Kidney epithelial cell (primary cell): ENCODE results near the gene HOXD4. TPM values are rescaled to one million over a fixed set of nuclear protein-coding genes. Genes with fewer than 3 reads are reported as not detected.

Source experiments
- DNase-seq: peaks from one replicate; pipeline ENCODE4 v3.0.0-alpha.2; 2010; ENCODE audit warnings: low read depth
- H3K27me3 ChIP-seq: 2 replicates; pipeline ENCODE4 v1.6.0; 2011; ENCODE audit warnings: low read length; ENCODE audit not compliant: control insufficient read depth, insufficient read depth
- H3K36me3 ChIP-seq: 2 replicates; pipeline ENCODE4 v1.5.1; 2011; ENCODE audit warnings: low read length; ENCODE audit not compliant: control insufficient read depth, insufficient read depth
- H3K4me3 ChIP-seq: 2 replicates; pipeline ENCODE4 v1.5.1; 2011; ENCODE audit warnings: low read depth, mild to moderate bottlenecking, control low read depth, low read length
- CTCF ChIP-seq: IDR thresholded peaks from 2 replicates; pipeline ENCODE4 v1.5.1; 2011; ENCODE audit warnings: mild to moderate bottlenecking, moderate library complexity, low read length, control low read depth, inconsistent platforms; ENCODE audit not compliant: insufficient read depth, poor library complexity, severe bottlenecking
- total RNA-seq: library from RNA; depleted of rRNA; stranded (reverse); fragments of >200 nt; gene quantifications from 2 replicates; pipeline ENCODE4 v1.2.3, GENCODE V29; 2015

The HOXD4 gene
- total RNA-seq, 1 donor from 2014 or later = 5.4 TPM

- peaks cover 5% of the 10 kb centered on the region for H3K27me3 ChIP-seq
- DNase-seq = no peak
- H3K36me3 ChIP-seq = no peaks in the 10 kb centered on the region
- peak overlapping the region; percentile 63 for H3K4me3 ChIP-seq
- TF ChIP-seq CTCF = no peak
Observed at GRCh38 chr2:176109192-176109901, 42.0 kb upstream of the HOXD4 start.

DNA sequence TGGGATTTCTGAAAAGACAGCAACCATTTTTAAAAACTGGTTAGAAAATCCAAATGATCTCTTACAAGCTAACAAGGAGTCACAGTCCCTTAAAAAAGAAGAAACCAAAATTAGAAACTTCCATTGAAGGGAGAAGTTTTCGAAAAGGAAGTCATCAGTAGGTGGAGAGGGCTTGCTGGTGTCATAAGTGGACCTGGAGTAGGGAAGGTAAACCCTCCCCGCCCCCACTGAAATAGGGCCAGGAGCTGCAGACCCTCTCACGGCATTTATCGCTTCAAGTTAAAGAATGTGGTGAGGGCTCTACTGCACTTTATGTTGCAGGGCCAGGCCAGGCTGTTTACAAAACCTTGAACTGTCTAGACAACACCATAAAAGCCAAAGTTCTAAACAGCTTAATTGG is 41.4 kb upstream of the HOXD4 start:
- Histone ChIP-seq H3K36me3 (no peaks in the 10 kb centered on the region), H3K27me3 (peaks cover 3% of the 10 kb centered on the region), H3K4me3 (peak overlapping the region; percentile 63)
- no peak for TF ChIP-seq CTCF
- DNase-seq = no peak

- Histone ChIP-seq H3K4me3 (peak overlapping the region; percentile 63), H3K27me3 (peaks cover 3% of the 10 kb centered on the region), H3K36me3 (no peaks in the 10 kb centered on the region)
- no peak for TF ChIP-seq CTCF
- DNase-seq = no peak
Observed at GRCh38 chr2:176110415-176111308, 40.7 kb upstream of the HOXD4 start.

DNA sequence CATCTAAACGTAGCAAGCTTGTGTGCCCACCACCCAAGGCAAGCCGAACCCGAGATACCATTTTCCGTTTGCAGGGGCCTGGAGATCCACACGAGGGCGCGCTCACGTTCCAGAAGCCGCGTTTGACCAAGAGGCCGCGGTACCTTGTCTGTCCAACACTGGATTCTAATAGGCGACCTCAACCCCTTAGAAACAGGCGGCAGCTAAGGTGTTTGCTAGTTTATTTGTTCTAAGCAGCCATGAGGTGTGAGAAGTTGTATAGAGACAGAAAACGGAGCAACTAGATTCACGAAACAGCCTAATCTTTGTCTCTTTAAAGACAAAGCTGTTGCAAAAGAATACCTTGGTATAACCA is 40.1 kb upstream of the HOXD4 start:
- DNase-seq = no peak
- Histone ChIP-seq H3K27me3 (peaks cover 3% of the 10 kb centered on the region), H3K4me3 (peak overlapping the region; percentile 63), H3K36me3 (no peaks in the 10 kb centered on the region)
- TF ChIP-seq CTCF = peak; percentile 89

- no peak for DNase-seq
- TF ChIP-seq CTCF = no peak
- peaks cover 3% of the 10 kb centered on the region for H3K27me3 ChIP-seq
- H3K4me3 ChIP-seq = peak overlapping the region; percentile 63
- H3K36me3 ChIP-seq = no peaks in the 10 kb centered on the region
Observed at GRCh38 chr2:176111846-176112374, 39.4 kb upstream of the HOXD4 start.
